OCI-M1 (cell line): ENCODE measurements around the gene IKZF3.
"Not testable (repeated sequence)": the region's sequence is repeated elsewhere in the genome, so short reads cannot be mapped to it uniquely, and the experiment has no call there.

Experiments used
- DNase-seq: peaks from one replicate; lab custom pipeline; 2025; lab: John Stamatoyannopoulos, UW

IKZF3 gene

GRCh38 chr17:39855911-39856649 is 8.0 kb downstream of the IKZF3 start:
- DNase-seq, result not testable (repeated sequence)

- peak; percentile 60 for DNase-seq
Measured at GRCh38 chr17:39854909-39855308, 9.2 kb downstream of the IKZF3 start.

GRCh38 chr17:39852239-39852638 is 11.9 kb downstream of the IKZF3 start:
- peak; percentile 95 for DNase-seq

- not testable (repeated sequence) for DNase-seq
Measured at GRCh38 chr17:39850186-39850585, 13.9 kb downstream of the IKZF3 start.

- DNase-seq, result no peak
Measured at GRCh38 chr17:39848600-39848999, 15.5 kb downstream of the IKZF3 start.

- no peak for DNase-seq
Measured at GRCh38 chr17:39846205-39846604, 17.9 kb downstream of the IKZF3 start.

GRCh38 chr17:39845052-39845846 is 18.9 kb downstream of the IKZF3 start:
- DNase-seq, result no peak

GRCh38 chr17:39841134-39841683 is 22.9 kb downstream of the IKZF3 start:
- no peak for DNase-seq

GRCh38 chr17:39838784-39839183 is 25.3 kb downstream of the IKZF3 start:
- DNase-seq, result no peak

- DNase-seq, result no peak
Measured at GRCh38 chr17:39838057-39838456, 26.1 kb downstream of the IKZF3 start.

GRCh38 chr17:39836117-39836516 is 28.0 kb downstream of the IKZF3 start:
- DNase-seq, result no peak

GRCh38 chr17:39835038-39835786 is 28.9 kb downstream of the IKZF3 start:
- no peak for DNase-seq

- no peak for DNase-seq
Measured at GRCh38 chr17:39834017-39834416, 30.1 kb downstream of the IKZF3 start.

GRCh38 chr17:39831588-39831987 is 32.5 kb downstream of the IKZF3 start:
- no peak for DNase-seq

- DNase-seq, result no peak
Measured at GRCh38 chr17:39828443-39828842, 35.7 kb downstream of the IKZF3 start.

- DNase-seq, result no peak
Measured at GRCh38 chr17:39826334-39826733, 37.8 kb downstream of the IKZF3 start.

- peak; percentile 15 for DNase-seq
Measured at GRCh38 chr17:39823407-39824054, 40.6 kb downstream of the IKZF3 start.

- peak; percentile 75 for DNase-seq
Measured at GRCh38 chr17:39822051-39822451, 42.1 kb downstream of the IKZF3 start.

GRCh38 chr17:39820987-39821386 is 43.1 kb downstream of the IKZF3 start:
- no peak for DNase-seq

- DNase-seq, result no peak
Measured at GRCh38 chr17:39820541-39820940, 43.6 kb downstream of the IKZF3 start.

GRCh38 chr17:39818358-39819000 is 45.6 kb downstream of the IKZF3 start:
- no peak for DNase-seq
